HepG2 (cell line): Measurements from ENCODE around the gene LMAN1L. TPM values are rescaled to one million over a fixed set of nuclear protein-coding genes. Genes with fewer than 3 reads are reported as not detected.
A peak's percentile ranks its signal among the peaks of the same experiment; 100 is the strongest.

Experiments used
- BCL6 ChIP-seq: IDR thresholded peaks from 2 replicates; pipeline ENCODE4 v1.6.1; 2016; ENCODE audit warnings: missing genetic modification reagents, missing compliant biosample characterization
- EHMT2 ChIP-seq: fragments of 200-600 bp; sonication (generic); IDR thresholded peaks from 2 replicates; pipeline ENCODE4 v1.7.0; 2017; ENCODE audit warnings: antibody characterized with exemption, low read depth, low read length, borderline replicate concordance
- GABPB1 ChIP-seq: IDR thresholded peaks from 2 replicates; pipeline ENCODE4 v1.6.1; 2016; ENCODE audit warnings: mild to moderate bottlenecking, missing genetic modification reagents, moderate library complexity, missing compliant biosample characterization
- GATAD2A ChIP-seq: IDR thresholded peaks from 2 replicates; pipeline ENCODE4 v1.6.1; 2016
- HNF4G ChIP-seq, 2 experiments: sonication (generic) in 1 of 2; formaldehyde crosslinking in 1 of 2; IDR thresholded peaks; 2 replicates each; pipeline versions ENCODE4 v1.4.0 to v1.6.1; 2011 to 2020; ENCODE audit warnings: borderline replicate concordance in 2 of 2, low read depth in 2 of 2, mild to moderate bottlenecking in 2 of 2, low read length in 1 of 2, missing genetic modification reagents in 1 of 2, moderate library complexity in 1 of 2
- HNRNPUL1 ChIP-seq: fragments of 200-400 bp; formaldehyde crosslinking; IDR thresholded peaks from 2 replicates; pipeline ENCODE4 v1.6.1; 2017; ENCODE audit warnings: low read depth, mild to moderate bottlenecking, low read length, moderate library complexity
- KDM3A ChIP-seq: IDR thresholded peaks from 2 replicates; pipeline ENCODE4 v1.6.1; 2018; ENCODE audit warnings: low read depth, missing compliant biosample characterization
- MEIS1 ChIP-seq: sonication (generic); formaldehyde crosslinking; IDR thresholded peaks from 2 replicates; pipeline ENCODE4 v1.9.0; 2021; ENCODE audit warnings: mild to moderate bottlenecking, missing genetic modification reagents, moderate library complexity, borderline replicate concordance
- NFIC ChIP-seq: IDR thresholded peaks from 2 replicates; pipeline ENCODE4 v1.6.1; 2012; ENCODE audit warnings: mild to moderate bottlenecking, low read length, inconsistent platforms
- RBM22 ChIP-seq: fragments of 200-400 bp; formaldehyde crosslinking; optimal IDR thresholded peaks from 2 replicates; pipeline ENCODE3; 2017; ENCODE audit warnings: mild to moderate bottlenecking, low read length, moderate library complexity
- SKI ChIP-seq: fragments of 450-650 bp; IDR thresholded peaks from one replicate; pipeline ENCODE4 v1.6.1; 2018; ENCODE audit warnings: mild to moderate bottlenecking; ENCODE audit not compliant: partially characterized antibody
- SMARCC2 ChIP-seq: fragments of 450-650 bp; IDR thresholded peaks from 2 replicates; pipeline ENCODE4 v1.6.1; 2017; ENCODE audit warnings: antibody characterized with exemption, mild to moderate bottlenecking
- SP1 ChIP-seq, 2 experiments: fragments of 450-650 bp in 1 of 2; sonication (generic) in 1 of 2; formaldehyde crosslinking in 1 of 2; IDR thresholded peaks; 2 replicates each; pipeline versions ENCODE4 v1.4.0 to v1.6.1; 2016 to 2020; ENCODE audit warnings: missing genetic modification reagents in 1 of 2
- ZBTB42 ChIP-seq: sonication (generic); formaldehyde crosslinking; IDR thresholded peaks from 2 replicates; pipeline ENCODE4 v1.5.0; 2020; ENCODE audit warnings: mild to moderate bottlenecking, missing genetic modification reagents
- ZFP41 ChIP-seq: sonication (generic); formaldehyde crosslinking; IDR thresholded peaks from 2 replicates; pipeline ENCODE4 v1.4.0; 2020; ENCODE audit warnings: mild to moderate bottlenecking, missing genetic modification reagents, borderline replicate concordance
- ZNF17 ChIP-seq: sonication (generic); formaldehyde crosslinking; IDR thresholded peaks from 2 replicates; pipeline ENCODE4 v1.5.0; 2020; ENCODE audit warnings: mild to moderate bottlenecking, missing genetic modification reagents
- ZNF407 ChIP-seq: sonication (generic); formaldehyde crosslinking; IDR thresholded peaks from one replicate; pipeline ENCODE4 v1.5.1; 2020; ENCODE audit warnings: mild to moderate bottlenecking, missing genetic modification reagents; ENCODE audit errors: not compliant biosample characterization
- ZNF563 ChIP-seq: sonication (generic); formaldehyde crosslinking; IDR thresholded peaks from 2 replicates; pipeline ENCODE4 v1.8.0; 2022; ENCODE audit warnings: mild to moderate bottlenecking, moderate library complexity, missing genetic modification reagents
- ZNF782 ChIP-seq: sonication (generic); formaldehyde crosslinking; IDR thresholded peaks from 2 replicates; pipeline ENCODE4 v1.4.0; 2020; ENCODE audit warnings: missing genetic modification reagents, mild to moderate bottlenecking, borderline replicate concordance
- polyA plus RNA-seq, 8 experiments: library from polyadenylated mRNA; depleted of rRNA in 3 of 8; stranded (reverse) in 7 of 8; unstranded in 1 of 8; fragments of >200 nt; fragmentation: Illumina TruSeq in 4 of 8; extraction: Trizol in 4 of 8; gene quantifications; 2 replicates each; pipeline versions ENCODE4 v1.2.1 to v1.2.3, GENCODE V29; 2011 to 2016; ENCODE audit warnings: low read depth in 4 of 8, missing spikeins in 1 of 8, mixed read lengths in 1 of 8; ENCODE audit not compliant: insufficient read depth in 1 of 8
- total RNA-seq, 5 experiments: library from RNA; depleted of rRNA; stranded (reverse); fragments of >200 nt; fragmentation: Illumina TruSeq; extraction: Trizol; gene quantifications; 2 replicates each; pipeline ENCODE4 v1.2.3, GENCODE V29; 2016; ENCODE audit warnings: low read depth in 1 of 5

LMAN1L gene
- total and polyA plus RNA-seq, 2 of the 13 experiments (the other 11 are each of a cell fraction or from before 2014, with no cell fraction given) = not detected

- TF ChIP-seq SP1 (IDR thresholded peaks at IDR 0.05) = no peak
- TF ChIP-seq SP1 (CRISPR knock-in tag; IDR thresholded peaks at IDR 0.05) = peak; percentile 40; the same call in 1 of the 2 replicates
- TF ChIP-seq EHMT2 = no peak
- peak; percentile 60; the same call in 1 of the 2 replicates for TF ChIP-seq ZNF563 (CRISPR knock-in tag)
- TF ChIP-seq HNRNPUL1 = no peak
- no peak for TF ChIP-seq ZFP41 (CRISPR knock-in tag)
- TF ChIP-seq ZNF17 (CRISPR knock-in tag) = no peak
- peak; percentile 77 for TF ChIP-seq RBM22
- TF ChIP-seq ZBTB42 (CRISPR knock-in tag) = no peak
- peak; percentile 11; the same call in 1 of the 2 replicates for TF ChIP-seq BCL6 (CRISPR knock-in tag)
- 0 out of 2 replicates have a peak, but pooled peaks have one; percentile 6 for TF ChIP-seq KDM3A (CRISPR knock-in tag)
- no peak for TF ChIP-seq HNF4G (IDR thresholded peaks at IDR 0.05; ENCODE audit: borderline replicate concordance, low read depth, low read length)
- TF ChIP-seq HNF4G (CRISPR knock-in tag; IDR thresholded peaks at IDR 0.05; ENCODE audit: borderline replicate concordance, low read depth) = no peak
- TF ChIP-seq ZNF782 (CRISPR knock-in tag) = peak; percentile 43
- no peak; the same call in 1 of the 2 replicates for TF ChIP-seq MEIS1
- TF ChIP-seq SKI = peak; percentile 52
- TF ChIP-seq SMARCC2 = no peak
- 0 out of 2 replicates have a peak, but pooled peaks have one; percentile 7 for TF ChIP-seq GATAD2A
- TF ChIP-seq NFIC = no peak
- TF ChIP-seq ZNF407 = peak; percentile 6
- peak; percentile 85 for TF ChIP-seq GABPB1 (CRISPR knock-in tag)
These were observed 30.2 kb downstream of the LMAN1L start, which contains the start of gene ULK3 (continued) for GRCh38 chr15:74842581-74843444.
